AG10803 (cell line): ENCODE results near the gene MCTP1.

ENCODE experiments used
- DNase-seq: peaks from one replicate; pipeline ENCODE4 v3.0.0; 2010; ENCODE audit warnings: low read depth
- H3K4me3 ChIP-seq: 2 replicates; pipeline ENCODE4 v1.5.1; 2011; ENCODE audit warnings: mild to moderate bottlenecking, low read length, control low read depth
- TF ChIP-seq, protein P1 (sequence below): conservative IDR thresholded peaks from 2 replicates; pipeline ENCODE4 v1.5.1; 2011; ENCODE audit warnings: mild to moderate bottlenecking, low read length, control low read depth, inconsistent platforms

The MCTP1 gene

GRCh38 chr5:94992325-94992724 lies 292.6 kb downstream of the MCTP1 start:
- no peak overlapping the region for H3K4me3 ChIP-seq
- DNase-seq = no peak
- TF ChIP-seq, protein P1, sequence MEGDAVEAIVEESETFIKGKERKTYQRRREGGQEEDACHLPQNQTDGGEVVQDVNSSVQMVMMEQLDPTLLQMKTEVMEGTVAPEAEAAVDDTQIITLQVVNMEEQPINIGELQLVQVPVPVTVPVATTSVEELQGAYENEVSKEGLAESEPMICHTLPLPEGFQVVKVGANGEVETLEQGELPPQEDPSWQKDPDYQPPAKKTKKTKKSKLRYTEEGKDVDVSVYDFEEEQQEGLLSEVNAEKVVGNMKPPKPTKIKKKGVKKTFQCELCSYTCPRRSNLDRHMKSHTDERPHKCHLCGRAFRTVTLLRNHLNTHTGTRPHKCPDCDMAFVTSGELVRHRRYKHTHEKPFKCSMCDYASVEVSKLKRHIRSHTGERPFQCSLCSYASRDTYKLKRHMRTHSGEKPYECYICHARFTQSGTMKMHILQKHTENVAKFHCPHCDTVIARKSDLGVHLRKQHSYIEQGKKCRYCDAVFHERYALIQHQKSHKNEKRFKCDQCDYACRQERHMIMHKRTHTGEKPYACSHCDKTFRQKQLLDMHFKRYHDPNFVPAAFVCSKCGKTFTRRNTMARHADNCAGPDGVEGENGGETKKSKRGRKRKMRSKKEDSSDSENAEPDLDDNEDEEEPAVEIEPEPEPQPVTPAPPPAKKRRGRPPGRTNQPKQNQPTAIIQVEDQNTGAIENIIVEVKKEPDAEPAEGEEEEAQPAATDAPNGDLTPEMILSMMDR = no peak

- peak; percentile 62 for DNase-seq
- TF ChIP-seq, protein P1 = no peak
- no peak overlapping the region for H3K4me3 ChIP-seq
Measured at GRCh38 chr5:94983861-94984535, 300.9 kb downstream of the MCTP1 start.

DNA sequence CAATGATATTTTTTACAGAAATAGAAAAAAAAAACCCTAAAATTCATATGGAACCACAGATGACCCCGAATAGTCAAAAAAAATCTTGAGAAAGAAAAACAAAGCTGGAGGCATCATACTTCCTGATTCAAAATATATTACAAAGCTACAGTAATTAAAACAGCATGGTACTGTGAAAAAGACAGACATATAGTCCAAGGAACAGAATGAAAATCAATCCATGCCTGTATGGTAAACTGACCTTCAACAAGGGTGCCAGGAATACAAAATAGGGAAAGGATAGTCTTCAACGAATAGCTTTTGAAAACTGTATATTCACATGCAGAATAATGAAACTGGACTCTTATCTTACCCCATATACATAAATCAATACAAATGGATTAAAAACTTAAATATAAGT lies 307.5 kb downstream of the MCTP1 start:
- TF ChIP-seq, protein P1 = no peak
- no peak for DNase-seq
- H3K4me3 ChIP-seq = no peak overlapping the region

- H3K4me3 ChIP-seq = no peak overlapping the region
- no peak for DNase-seq
- TF ChIP-seq, protein P1 = no peak
Measured at GRCh38 chr5:94976853-94977252, 308.0 kb downstream of the MCTP1 start.

DNA sequence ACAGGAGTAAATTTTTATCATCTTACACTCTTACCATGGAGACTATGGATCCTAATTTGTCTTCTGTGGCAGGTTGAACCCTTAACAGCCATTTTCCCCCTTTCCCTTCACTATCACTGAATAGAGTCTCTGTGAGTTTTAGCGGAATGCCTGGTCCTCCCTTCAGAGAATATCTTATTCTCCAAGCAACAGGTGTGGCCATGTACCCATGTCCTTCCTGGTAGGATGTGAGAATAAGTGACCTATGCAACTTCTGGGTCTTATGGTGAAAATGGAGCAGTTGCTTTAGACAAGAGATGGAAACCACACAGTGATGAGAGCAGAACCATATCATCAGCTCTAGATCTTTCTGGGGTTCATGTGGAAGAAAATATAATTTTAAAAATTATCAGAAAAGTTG lies 312.6 kb downstream of the MCTP1 start:
- TF ChIP-seq, protein P1 = no peak
- no peak for DNase-seq
- H3K4me3 ChIP-seq = no peak overlapping the region

DNA sequence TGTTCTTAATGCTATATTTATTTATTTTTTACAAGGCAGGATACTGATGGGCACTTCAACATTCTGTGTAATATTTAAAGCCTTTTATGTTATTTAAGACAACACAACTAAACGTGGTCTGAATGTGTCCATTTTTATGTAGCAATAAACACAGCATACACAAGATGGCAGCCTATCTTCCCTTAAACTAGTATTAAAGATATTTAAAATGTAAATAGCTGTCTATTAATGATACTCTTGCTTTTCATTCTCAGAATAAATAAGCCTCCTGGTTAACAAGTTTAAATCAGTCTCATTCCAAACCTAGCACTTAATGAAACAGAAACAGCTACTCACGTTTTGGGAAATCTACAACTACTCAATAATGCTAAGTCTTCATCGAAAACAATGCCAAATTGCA lies 315.7 kb downstream of the MCTP1 start:
- no peak overlapping the region for H3K4me3 ChIP-seq
- peak; percentile 4 for DNase-seq

More for the DNA sequence above, 315.7 kb downstream of the MCTP1 start:
- TF ChIP-seq, protein P1 = peak; percentile 40
